Measurements from ENCODE around the gene TMPRSS3. TPM values are rescaled to one million over a fixed set of nuclear protein-coding genes. Genes with fewer than 3 reads are reported as not detected.

TMPRSS3 gene
- total RNA-seq, 1 experiment from 2014 or later = 10.3 TPM

- H3K4me1 Mint-ChIP-seq (ENCODE audit: low read depth, unreplicated experiment) = no peaks in the 10 kb centered on the region
- no peaks in the 10 kb centered on the region for H3K36me3 Mint-ChIP-seq (ENCODE audit: insufficient read depth, unreplicated experiment)
- peaks cover 17% of the 10 kb centered on the region for H3K27me3 Mint-ChIP-seq (ENCODE audit: unreplicated experiment)
- no TSS peak for BruUV-seq (replicated peaks)
- no peaks in the 10 kb centered on the region for H3K9me3 Mint-ChIP-seq (ENCODE audit: low read depth, unreplicated experiment)
- no peak for DNase-seq
- intact Hi-C loops (cut with micrococcal nuclease; ENCODE audit: unreplicated experiment) = no loop called here
- no peak overlapping the region for H3K4me3 Mint-ChIP-seq (ENCODE audit: low read depth, unreplicated experiment)
- H3K27ac Mint-ChIP-seq (ENCODE audit: unreplicated experiment) = no peak overlapping the region
- CTCF ChIA-PET = interaction anchor here (0.6 kb wide), 1 partner anchor 38 kb away, joined by 3 read pairs; no protein-coding TSS in a partner anchor
- TF ChIP-seq CTCF (IDR thresholded peaks at IDR 0.05; ENCODE audit: unreplicated experiment) = no peak
Observed at GRCh38 chr21:42427809-42428419, 32.1 kb upstream of the TMPRSS3 start.

GRCh38 chr21:42426876-42427480 lies 31.1 kb upstream of the TMPRSS3 start:
- peaks cover 17% of the 10 kb centered on the region for H3K27me3 Mint-ChIP-seq (ENCODE audit: unreplicated experiment)
- H3K4me1 Mint-ChIP-seq (ENCODE audit: low read depth, unreplicated experiment) = no peaks in the 10 kb centered on the region
- no peak for DNase-seq
- H3K27ac Mint-ChIP-seq (ENCODE audit: unreplicated experiment) = no peak overlapping the region
- no peak for TF ChIP-seq CTCF (IDR thresholded peaks at IDR 0.05; ENCODE audit: unreplicated experiment)
- intact Hi-C loops (cut with micrococcal nuclease; ENCODE audit: unreplicated experiment) = no loop called here
- no peak overlapping the region for H3K4me3 Mint-ChIP-seq (ENCODE audit: low read depth, unreplicated experiment)
- CTCF ChIA-PET = interaction anchor here (0.6 kb wide), 1 partner anchor 37 kb away, joined by 3 read pairs; no protein-coding TSS in a partner anchor
- H3K36me3 Mint-ChIP-seq (ENCODE audit: insufficient read depth, unreplicated experiment) = no peaks in the 10 kb centered on the region
- no peaks in the 10 kb centered on the region for H3K9me3 Mint-ChIP-seq (ENCODE audit: low read depth, unreplicated experiment)
- no TSS peak for BruUV-seq (replicated peaks)

- no TSS peak for BruUV-seq (replicated peaks)
- H3K36me3 Mint-ChIP-seq (ENCODE audit: insufficient read depth, unreplicated experiment) = no peaks in the 10 kb centered on the region
- peaks cover 17% of the 10 kb centered on the region for H3K27me3 Mint-ChIP-seq (ENCODE audit: unreplicated experiment)
- no peak overlapping the region for H3K27ac Mint-ChIP-seq (ENCODE audit: unreplicated experiment)
- H3K9me3 Mint-ChIP-seq (ENCODE audit: low read depth, unreplicated experiment) = no peaks in the 10 kb centered on the region
- H3K4me3 Mint-ChIP-seq (ENCODE audit: low read depth, unreplicated experiment) = no peak overlapping the region
- DNase-seq = no peak
- no peaks in the 10 kb centered on the region for H3K4me1 Mint-ChIP-seq (ENCODE audit: low read depth, unreplicated experiment)
- TF ChIP-seq CTCF (IDR thresholded peaks at IDR 0.05; ENCODE audit: unreplicated experiment) = no peak
- intact Hi-C loops (cut with micrococcal nuclease; ENCODE audit: unreplicated experiment) = no loop called here
- CTCF ChIA-PET = no interaction called here
Observed at GRCh38 chr21:42426424-42426823, 30.6 kb upstream of the TMPRSS3 start.

GRCh38 chr21:42425591-42425990 lies 29.7 kb upstream of the TMPRSS3 start:
- no TSS peak for BruUV-seq (replicated peaks)
- no peak for TF ChIP-seq CTCF (IDR thresholded peaks at IDR 0.05; ENCODE audit: unreplicated experiment)
- no peak for DNase-seq
- H3K27me3 Mint-ChIP-seq (ENCODE audit: unreplicated experiment) = peaks cover 17% of the 10 kb centered on the region
- no peaks in the 10 kb centered on the region for H3K4me1 Mint-ChIP-seq (ENCODE audit: low read depth, unreplicated experiment)
- no peak overlapping the region for H3K4me3 Mint-ChIP-seq (ENCODE audit: low read depth, unreplicated experiment)
- no peaks in the 10 kb centered on the region for H3K36me3 Mint-ChIP-seq (ENCODE audit: insufficient read depth, unreplicated experiment)
- intact Hi-C loops (cut with micrococcal nuclease; ENCODE audit: unreplicated experiment) = no loop called here
- H3K27ac Mint-ChIP-seq (ENCODE audit: unreplicated experiment) = no peak overlapping the region
- H3K9me3 Mint-ChIP-seq (ENCODE audit: low read depth, unreplicated experiment) = no peaks in the 10 kb centered on the region
- CTCF ChIA-PET = no interaction called here

Measured in Calu3 (cell line).